H1 (cell line): ENCODE results near the gene AMER2.

Experiments used
- ATF3 ChIP-seq: IDR thresholded peaks from 2 replicates; pipeline ENCODE4 v1.6.1; 2011; ENCODE audit warnings: low read depth, mild to moderate bottlenecking, low read length; ENCODE audit not compliant: insufficient read depth
- CBX5 ChIP-seq: fragments of 300-800, 300-1000 bp; sonication (generic); IDR thresholded peaks from 2 replicates; pipeline ENCODE4 v1.7.1; 2016; ENCODE audit warnings: antibody characterized with exemption, low read length, low read depth
- CTCF ChIP-seq, 3 experiments: IDR thresholded peaks; 1 replicate in 2 of 3; 2 replicates in 1 of 3; pipeline versions ENCODE4 v1.5.1 to v1.6.1; 2011; ENCODE audit warnings: low read length in 3 of 3, mild to moderate bottlenecking in 3 of 3, inconsistent platforms in 2 of 3, low read depth in 1 of 3, moderate library complexity in 1 of 3; ENCODE audit not compliant: insufficient read depth in 1 of 3; ENCODE audit errors: control extremely low read depth in 1 of 3
- EP300 ChIP-seq, 2 experiments: IDR thresholded peaks; 1 replicate in 1 of 2; 2 replicates in 1 of 2; pipeline ENCODE4 v1.6.1; 2011 to 2012; ENCODE audit warnings: low read depth in 2 of 2, low read length in 2 of 2, mild to moderate bottlenecking in 2 of 2, borderline replicate concordance in 1 of 2, inconsistent platforms in 1 of 2, moderate library complexity in 1 of 2
- POLR2AphosphoS5 ChIP-seq: IDR thresholded peaks from 2 replicates; pipeline ENCODE4 v1.6.1; 2011; ENCODE audit warnings: low read depth, low read length
- RAD21 ChIP-seq, 2 experiments: IDR thresholded peaks in 1 of 2; conservative IDR thresholded peaks in 1 of 2; 2 replicates each; pipeline ENCODE4 v1.6.1; 2011; ENCODE audit warnings: low read depth in 2 of 2, low read length in 2 of 2, improper control_type of control experiment in 1 of 2, inconsistent platforms in 1 of 2, mild to moderate bottlenecking in 1 of 2, moderate library complexity in 1 of 2
- RXRA ChIP-seq: IDR thresholded peaks from 2 replicates; pipeline ENCODE4 v1.6.1; 2011; ENCODE audit warnings: low read depth, mild to moderate bottlenecking, low read length, moderate library complexity; ENCODE audit not compliant: insufficient read depth
- SIN3A ChIP-seq, 2 experiments: IDR thresholded peaks in 1 of 2; conservative IDR thresholded peaks in 1 of 2; 2 replicates each; pipeline ENCODE4 v1.6.1; 2011 to 2012; ENCODE audit warnings: low read length in 2 of 2, improper control_type of control experiment in 1 of 2, low read depth in 1 of 2, mild to moderate bottlenecking in 1 of 2

GRCh38 chr13:25207291-25207810 is 35.3 kb upstream of the AMER2 start:
- TF ChIP-seq CTCF (IDR thresholded peaks at IDR 0.05; ENCODE audit: control extremely low read depth in 1 of 3, insufficient read depth in 1 of 3, low read depth in 1 of 3, low read length in 3 of 3) (no peak), EP300 (IDR thresholded peaks at IDR 0.05; ENCODE audit: borderline replicate concordance in 1 of 2, low read depth in 2 of 2, low read length in 2 of 2) (no peak), ATF3 (no peak), SIN3A (conservative IDR thresholded peaks at IDR 0.05 in 1 of 2, IDR thresholded peaks at IDR 0.05 in 1 of 2; ENCODE audit: low read depth in 1 of 2, low read length in 2 of 2) (no peak), POLR2AphosphoS5 (no peak), RXRA (no peak), RAD21 (IDR thresholded peaks at IDR 0.05 in 1 of 2, conservative IDR thresholded peaks at IDR 0.05 in 1 of 2; ENCODE audit: low read depth in 2 of 2, low read length in 2 of 2) (no peak), CBX5 (no peak)
